DOHH2 (cell line): ENCODE results near the gene TMEM266.

ENCODE experiments used
- CTCF ChIP-seq: fragments of 200-600 bp; sonication (generic); IDR thresholded peaks from one replicate; pipeline ENCODE4 v1.5.1; 2014; ENCODE audit warnings: antibody characterized with exemption, mild to moderate bottlenecking, low read depth, low read length; ENCODE audit not compliant: poor library complexity, severe bottlenecking
- EZH2phosphoT487 ChIP-seq: fragments of 200-600 bp; sonication (generic); IDR thresholded peaks from 2 replicates; pipeline ENCODE4 v1.6.1; 2017; ENCODE audit warnings: borderline replicate concordance, mild to moderate bottlenecking, antibody characterized with exemption, low read length, moderate library complexity, mixed read lengths

GRCh38 chr15:76236350-76236749 is 176.6 kb downstream of the TMEM266 start:
- TF ChIP-seq CTCF = no peak
- no peak for TF ChIP-seq EZH2phosphoT487
